Tibial nerve (tissue), 4 donors: ENCODE data around the gene NXF1. TPM values are rescaled to one million over a fixed set of nuclear protein-coding genes. Genes with fewer than 3 reads are reported as not detected.
A peak's percentile ranks its signal among the peaks of the same experiment; 100 is the strongest.
"Not testable (repeated sequence)": the region's sequence is repeated elsewhere in the genome, so short reads cannot be mapped to it uniquely, and the experiment has no call there.

Source experiments
- DNase-seq, 2 donors: peaks; one replicate each; pipeline ENCODE4 v3.0.0-alpha.2; 2019; ENCODE audit warnings: low spot score in 2 of 2
- H3K27ac ChIP-seq, 4 donors: fragments of 200-600 bp; sonication (generic) in 3 of 4; one replicate each; pipeline ENCODE4 v1.5.1; 2017 to 2019; ENCODE audit warnings: mild to moderate bottlenecking in 1 of 4
- H3K27me3 ChIP-seq, 2 donors: fragments of 200-600 bp; sonication (generic) in 1 of 2; one replicate each; pipeline versions ENCODE4 v1.5.1 to v1.6.0; 2017 to 2019
- H3K36me3 ChIP-seq, 3 donors: fragments of 200-600 bp; sonication (generic); one replicate each; pipeline ENCODE4 v1.5.1; 2018 to 2019
- H3K4me1 ChIP-seq, 4 donors: fragments of 200-600 bp; sonication (generic) in 3 of 4; one replicate each; pipeline ENCODE4 v1.5.1; 2017 to 2019
- H3K4me3 ChIP-seq, 4 donors: fragments of 200-600 bp; sonication (generic) in 3 of 4; one replicate each; pipeline ENCODE4 v1.5.1; 2017 to 2019; ENCODE audit warnings: mild to moderate bottlenecking in 1 of 4, moderate library complexity in 1 of 4
- H3K9me3 ChIP-seq, 4 donors: fragments of 200-600 bp; sonication (generic) in 3 of 4; one replicate each; pipeline ENCODE4 v1.5.1; 2017 to 2019
- CTCF ChIP-seq, 5 experiments: fragments of 200-600 bp in 3 of 5; fragments of 450-650 bp in 2 of 5; sonication (generic) in 3 of 5; IDR thresholded peaks; one replicate each; pipeline ENCODE4 v1.5.1; 2016 to 2019; ENCODE audit warnings: antibody characterized with exemption in 5 of 5, mild to moderate bottlenecking in 3 of 5, moderate library complexity in 2 of 5
- EP300 ChIP-seq, 2 donors: sonication (generic); formaldehyde crosslinking; IDR thresholded peaks; one replicate each; pipeline ENCODE4 v1.6.1; 2017; ENCODE audit warnings: antibody characterized with exemption in 2 of 2, mild to moderate bottlenecking in 1 of 2
- POLR2A ChIP-seq, 2 donors: fragments of 450-650 bp; IDR thresholded peaks; one replicate each; pipeline ENCODE4 v1.6.1; 2017; ENCODE audit warnings: antibody characterized with exemption in 2 of 2, mild to moderate bottlenecking in 2 of 2, moderate library complexity in 2 of 2
- WGBS, 2 donors: methylation state at CpG; one replicate each; pipeline ENCODE4 v1.1.5; 2018; 5-methylcytosine and 5-hydroxymethylcytosine counted together
- total RNA-seq, 4 donors: library from RNA; depleted of rRNA; stranded (reverse); fragments of >200 nt; gene quantifications; one replicate each; pipeline ENCODE4 v1.1.0, GENCODE V29; 2016

The NXF1 gene
- total RNA-seq, 4 donors from 2014 or later, result 51.3 to 94.4 (median 67.0) TPM

DNA sequence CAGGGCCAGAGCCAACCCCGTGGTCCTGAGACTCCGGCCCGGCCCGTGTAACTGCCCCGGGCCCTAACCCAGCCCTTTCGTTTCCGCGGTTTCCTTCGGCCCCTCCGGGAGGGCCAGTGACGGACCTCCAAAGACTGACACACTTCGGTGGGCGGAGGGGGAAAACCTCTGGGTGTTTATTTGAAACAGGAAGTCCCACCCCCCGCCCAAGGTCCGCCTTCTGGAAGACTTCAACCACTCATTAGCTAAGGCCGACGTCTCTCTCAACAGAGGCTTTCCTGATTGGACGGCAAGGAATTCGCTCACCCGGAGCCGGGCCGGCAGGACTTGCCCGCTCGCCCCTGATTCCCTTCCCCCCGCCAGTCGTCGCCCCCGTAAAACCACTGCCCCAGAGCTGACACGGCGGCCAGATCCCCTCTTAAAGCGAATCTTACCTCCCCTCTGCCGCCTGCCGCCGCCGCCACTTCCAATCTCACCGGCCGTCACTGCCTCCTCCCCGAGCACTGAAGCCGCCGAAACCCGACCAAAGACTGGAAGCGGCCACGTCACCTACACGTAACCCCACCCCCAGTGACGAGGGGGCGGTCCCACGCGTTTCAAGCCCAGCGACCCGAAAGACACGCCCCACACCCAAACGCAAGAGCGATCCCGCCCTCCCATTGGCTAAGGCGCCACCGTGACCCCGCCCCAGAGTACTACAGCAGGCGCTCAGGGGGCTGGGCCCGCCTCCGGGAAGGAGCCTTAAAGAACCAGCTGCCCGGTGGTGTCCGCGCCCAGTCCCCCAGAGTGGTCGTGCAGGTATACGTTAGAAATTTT, 26.5 kb upstream of the NXF1 start, which contains the start of gene STX5:
STX5 (minus strand) TSS at position 532 of the 816 bp plus-strand sequence. CDS start 808 bp downstream, outside the sequence.
- H3K36me3 ChIP-seq, result peaks cover 0 to 50% (median 11%) of the 10 kb centered on the region in 3 donors
- TF ChIP-seq EP300 (IDR thresholded peaks at IDR 0.05) (peak in 1 of 2 donors; percentile 97), POLR2A (IDR thresholded peaks at IDR 0.05) (peak; percentile 65 to 96), CTCF (IDR thresholded peaks at IDR 0.05) (peak in 2 of 5 experiments; percentile 28 to 44)
- no peaks in the 10 kb centered on the region for H3K9me3 ChIP-seq
- peak within 1 kb of the TSS; percentile 88 to 98 (median 96) for H3K27ac ChIP-seq
- WGBS, 2 donors, result 0 to 1% methylated on average over 24 to 52 of the region's 65 CpGs
- peaks cover 0 to 70% (median 29%) of the 10 kb centered on the region in 4 donors for H3K4me1 ChIP-seq
- peak; percentile 100 for DNase-seq
- H3K27me3 ChIP-seq, result no peaks in the 10 kb centered on the region
- peak within 1 kb of the TSS; percentile 79 to 96 (median 84) for H3K4me3 ChIP-seq

DNA sequence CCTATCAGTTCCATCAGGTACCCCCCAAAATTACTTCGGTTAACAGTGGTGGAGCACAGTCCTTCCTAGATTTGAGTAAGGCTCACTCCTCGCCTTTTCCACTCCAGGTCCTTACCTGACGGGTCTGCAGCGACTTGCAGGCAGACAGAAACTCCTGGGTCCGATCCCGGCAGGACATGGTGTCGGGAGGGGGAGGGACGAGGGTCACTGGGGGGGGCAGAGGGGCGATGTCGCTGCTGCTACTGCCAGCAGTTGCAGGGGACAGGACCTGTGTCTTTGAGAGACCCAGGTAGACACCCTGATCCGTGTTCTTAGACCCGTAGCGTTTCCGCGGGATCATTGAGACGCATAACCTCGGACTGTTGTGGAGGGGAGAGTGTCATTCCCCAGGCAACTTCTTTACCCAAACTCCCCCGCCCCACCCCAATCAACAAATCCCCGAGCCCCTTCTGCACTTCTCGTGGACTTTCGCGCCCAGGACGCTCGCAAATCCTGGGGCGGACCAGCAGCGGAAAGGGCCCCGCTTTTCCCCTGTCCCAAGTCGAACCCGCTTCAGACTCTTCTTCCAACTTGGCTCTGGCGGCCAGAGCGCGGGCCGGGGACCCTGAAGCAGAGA, 25.8 kb upstream of the NXF1 start:
- WGBS, 2 donors, result 0% methylated on average over 31 to 33 of the region's 33 CpGs
- no peak for TF ChIP-seq EP300 (IDR thresholded peaks at IDR 0.05)
- Histone ChIP-seq H3K27ac (peak overlapping the region; percentile 88 to 98 (median 96)), H3K9me3 (no peaks in the 10 kb centered on the region), H3K4me3 (peak overlapping the region; percentile 79 to 96 (median 84)), H3K4me1 (peaks cover 0 to 64% (median 29%) of the 10 kb centered on the region in 4 donors), H3K27me3 (no peaks in the 10 kb centered on the region), H3K36me3 (peaks cover 0 to 50% (median 11%) of the 10 kb centered on the region in 3 donors)
- no peak for DNase-seq

DNA sequence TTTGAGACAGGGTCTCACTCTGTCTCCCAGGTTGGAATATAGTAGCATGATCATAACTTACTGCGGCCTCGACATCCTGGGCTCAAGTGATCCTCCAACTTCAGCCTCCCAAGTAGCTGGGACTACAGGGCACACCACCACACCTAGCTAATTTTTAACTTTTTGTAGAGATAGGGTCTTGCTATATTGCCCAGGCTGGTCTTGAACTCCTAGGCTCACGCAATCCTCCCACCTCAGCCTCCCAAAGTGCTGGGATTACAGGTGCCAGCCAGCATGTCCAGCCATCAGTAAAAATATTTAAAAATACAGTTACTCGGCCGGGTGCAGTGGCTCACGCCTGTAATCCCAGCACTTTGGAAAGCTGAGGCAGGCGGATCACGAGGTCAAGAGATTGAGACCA, 22.9 kb upstream of the NXF1 start:
- not testable (repeated sequence) for H3K27me3 ChIP-seq, DNase-seq, H3K9me3 ChIP-seq, H3K4me3 ChIP-seq, H3K27ac ChIP-seq
- 94% methylated on average over 8 of the region's 8 CpGs for WGBS, 2 donors
- peaks cover 0 to 42% (median 25%) of the 10 kb centered on the region in 4 donors for H3K4me1 ChIP-seq
- peaks cover 3 to 57% (median 21%) of the 10 kb centered on the region in 3 donors for H3K36me3 ChIP-seq

GRCh38 chr11:62823677-62824076, 18.4 kb upstream of the NXF1 start:
- no peak for TF ChIP-seq POLR2A (IDR thresholded peaks at IDR 0.05)
- no peak for TF ChIP-seq EP300 (IDR thresholded peaks at IDR 0.05)
- no peak for TF ChIP-seq CTCF (IDR thresholded peaks at IDR 0.05)
- peaks cover 3 to 96% (median 31%) of the 10 kb centered on the region in 3 donors for H3K36me3 ChIP-seq
- H3K4me1 ChIP-seq, result peaks cover 0 to 12% (median 2%) of the 10 kb centered on the region in 4 donors
- H3K27me3 ChIP-seq, result no peaks in the 10 kb centered on the region
- H3K9me3 ChIP-seq, result no peaks in the 10 kb centered on the region
- 93 to 94% methylated on average over 3 of the region's 3 CpGs for whole genome bisulfite sequencing, 2 donors
- no peak for DNase-seq
- no peak overlapping the region for H3K4me3 ChIP-seq
- H3K27ac ChIP-seq, result no peak overlapping the region

DNA sequence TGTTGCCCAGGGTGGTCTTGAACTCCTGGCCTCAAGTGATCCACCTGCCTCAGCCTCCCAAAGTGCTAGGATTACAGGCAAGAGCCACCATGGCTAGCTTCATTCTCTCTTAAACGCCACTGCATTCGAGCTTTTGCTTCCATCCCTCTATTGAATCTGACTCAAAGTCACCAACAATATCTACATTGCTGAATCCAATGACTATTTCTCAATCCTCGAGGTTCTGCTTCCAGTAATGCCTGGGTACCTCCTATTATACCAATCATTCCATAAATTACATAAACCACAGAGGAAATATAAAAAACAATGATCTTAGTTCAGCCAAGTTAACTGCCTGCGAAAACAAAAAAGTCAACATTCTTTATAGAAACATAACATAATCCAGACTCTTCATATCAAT, 11.9 kb upstream of the NXF1 start:
- no peak for DNase-seq
- Histone ChIP-seq H3K4me3 (no peak overlapping the region), H3K36me3 (peaks cover 0 to 89% (median 13%) of the 10 kb centered on the region in 3 donors), H3K9me3 (no peaks in the 10 kb centered on the region), H3K4me1 (no peaks in the 10 kb centered on the region), H3K27me3 (no peaks in the 10 kb centered on the region), H3K27ac (no peak overlapping the region)
- TF ChIP-seq POLR2A (IDR thresholded peaks at IDR 0.05) (no peak), EP300 (IDR thresholded peaks at IDR 0.05) (no peak), CTCF (IDR thresholded peaks at IDR 0.05) (no peak)
- 83 to 86% methylated on average over 4 of the region's 4 CpGs for WGBS, 2 donors

DNA sequence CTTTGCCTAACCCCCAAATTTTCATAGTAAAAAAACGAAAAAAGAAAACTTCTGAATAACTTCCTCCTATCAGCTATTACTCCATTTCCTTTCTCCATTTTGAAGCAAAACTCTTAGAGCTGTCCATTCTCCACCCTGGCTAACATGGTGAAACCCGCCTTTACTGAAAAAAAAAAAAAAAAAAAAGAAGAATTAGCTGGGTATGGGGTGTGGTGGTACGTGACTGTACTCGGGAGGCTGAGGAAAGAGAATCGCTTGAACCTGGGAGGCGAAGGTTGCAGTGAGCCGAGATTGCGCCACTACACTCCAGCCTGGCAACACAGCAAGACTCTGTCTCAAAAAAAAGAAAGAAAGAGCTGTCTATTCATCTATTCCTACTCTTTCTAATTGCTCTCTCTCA, 11.3 kb upstream of the NXF1 start:
- no peaks in the 10 kb centered on the region for H3K9me3 ChIP-seq
- H3K4me1 ChIP-seq, result no peaks in the 10 kb centered on the region
- peaks cover 0 to 83% (median 7%) of the 10 kb centered on the region in 3 donors for H3K36me3 ChIP-seq
- WGBS, 2 donors, result 79 to 88% methylated on average over 8 of the region's 8 CpGs
- H3K4me3 ChIP-seq, result no peak overlapping the region
- no peak for DNase-seq
- TF ChIP-seq POLR2A (IDR thresholded peaks at IDR 0.05) (no peak), CTCF (IDR thresholded peaks at IDR 0.05) (no peak), EP300 (IDR thresholded peaks at IDR 0.05) (no peak)
- H3K27me3 ChIP-seq, result no peaks in the 10 kb centered on the region
- no peak overlapping the region for H3K27ac ChIP-seq
